NCI-H524 treated with DMSO at 0.1 percent for 48 hours (cell line): ENCODE measurements around the gene FRG2.
"Not testable (repeated sequence)": the region's sequence is repeated elsewhere in the genome, so short reads cannot be mapped to it uniquely, and the experiment has no call there.

Source experiments
- DNase-seq: peaks from one replicate; lab custom pipeline; 2025; lab: John Stamatoyannopoulos, UW

Gene FRG2

DNA sequence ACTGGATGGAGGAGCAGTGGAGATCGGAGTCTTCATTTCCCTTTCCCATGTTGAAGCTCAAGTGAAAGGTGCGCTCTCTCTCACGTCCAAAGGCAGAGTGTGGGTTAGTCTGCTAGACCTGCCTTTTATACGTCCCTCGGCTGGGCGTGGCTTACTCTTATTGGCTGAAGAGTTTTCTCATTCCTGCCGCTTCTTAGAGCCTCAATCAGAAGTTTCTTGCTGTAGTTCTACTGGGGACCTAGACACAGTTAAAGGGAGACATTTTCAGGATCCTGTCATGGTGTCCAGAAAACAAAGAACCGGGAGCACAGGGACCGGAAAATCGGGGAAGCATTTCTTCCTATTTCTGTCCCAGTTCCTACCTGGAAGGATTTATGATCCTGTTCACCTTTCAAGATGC lies at the start of gene FRG2:
Gene FRG2, minus strand, starts transcription at position 101 of the 400 bp plus-strand sequence. Its CDS starts 52 bp downstream, at position 49.
- DNase-seq = not testable (repeated sequence)

DNA sequence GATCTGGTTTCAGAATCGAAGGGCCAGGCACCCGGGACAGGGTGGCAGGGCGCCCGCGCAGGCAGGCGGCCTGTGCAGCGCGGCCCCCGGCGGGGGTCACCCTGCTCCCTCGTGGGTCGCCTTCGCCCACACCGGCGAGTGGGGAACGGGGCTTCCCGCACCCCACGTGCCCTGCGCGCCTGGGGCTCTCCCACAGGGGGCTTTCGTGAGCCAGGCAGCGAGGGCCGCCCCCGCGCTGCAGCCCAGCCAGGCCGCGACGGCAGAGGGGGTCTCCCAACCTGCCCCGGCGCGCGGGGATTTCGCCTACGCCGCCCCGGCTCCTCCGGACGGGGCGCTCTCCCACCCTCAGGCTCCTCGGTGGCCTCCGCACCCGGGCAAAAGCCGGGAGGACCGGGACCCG lies 41.3 kb upstream of the FRG2 start:
- DNase-seq = not testable (repeated sequence)

DNA sequence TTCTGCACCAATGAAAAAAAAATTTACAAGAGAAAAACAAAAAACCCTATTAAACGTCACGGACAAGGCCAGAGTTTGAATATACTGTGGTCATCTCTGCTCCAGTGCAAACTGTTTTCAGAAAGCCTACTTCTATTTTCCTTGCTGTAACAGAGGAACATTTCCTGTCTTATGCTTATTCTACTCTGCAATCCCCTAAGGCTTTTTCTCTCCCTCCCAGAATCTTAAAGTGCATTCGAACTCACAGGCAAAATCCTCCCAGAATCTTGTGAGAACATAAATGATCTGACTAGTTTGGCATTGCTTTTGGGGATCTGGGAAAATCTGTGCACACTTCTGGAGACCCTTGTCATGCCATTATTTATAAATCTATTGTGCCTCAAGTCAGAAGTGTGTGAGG lies 37.7 kb upstream of the FRG2 start:
- not testable (repeated sequence) for DNase-seq

DNA sequence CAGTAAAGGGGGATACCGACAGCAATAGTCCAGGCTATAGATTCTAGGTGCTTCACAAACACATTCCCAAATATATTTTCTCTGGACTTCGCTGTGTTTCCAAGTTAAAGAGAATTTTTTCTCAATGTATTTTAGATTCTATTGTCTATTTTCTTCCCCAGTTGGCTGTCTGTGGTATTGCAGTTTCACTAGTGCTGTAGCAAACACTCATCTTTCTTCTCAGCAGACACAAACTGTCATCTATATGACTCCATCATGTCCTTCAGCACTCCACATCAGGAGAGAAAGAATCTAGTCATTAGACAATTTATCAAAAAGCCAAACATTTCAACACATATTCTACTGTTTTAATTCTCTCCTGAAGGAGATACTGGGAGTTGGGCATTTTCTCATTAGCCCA lies 37.3 kb upstream of the FRG2 start, which contains the start of gene DBET:
Gene DBET, plus strand, starts transcription at position 161 of the 400 bp plus-strand sequence.
- DNase-seq = not testable (repeated sequence)

DNA sequence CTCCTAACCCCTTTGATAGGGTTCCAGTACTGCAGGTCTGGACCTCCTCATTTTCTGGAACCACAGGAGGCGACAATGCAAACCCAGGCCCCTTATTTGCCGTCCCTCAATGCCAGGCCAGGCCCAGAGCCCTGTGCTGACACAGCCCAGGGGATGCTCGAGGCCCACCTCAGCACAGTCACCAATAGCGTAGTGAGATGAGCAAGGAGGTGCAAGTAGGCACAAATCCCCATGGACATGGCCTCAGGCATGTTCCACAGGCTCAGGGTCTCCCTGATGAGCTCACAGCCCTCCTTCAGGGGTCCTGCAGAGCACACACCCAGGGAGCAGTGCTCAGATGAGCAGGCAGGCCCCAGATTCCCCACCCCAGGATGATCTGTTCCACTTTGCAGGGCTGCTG lies 31.9 kb upstream of the FRG2 start:
- not testable (repeated sequence) for DNase-seq

DNA sequence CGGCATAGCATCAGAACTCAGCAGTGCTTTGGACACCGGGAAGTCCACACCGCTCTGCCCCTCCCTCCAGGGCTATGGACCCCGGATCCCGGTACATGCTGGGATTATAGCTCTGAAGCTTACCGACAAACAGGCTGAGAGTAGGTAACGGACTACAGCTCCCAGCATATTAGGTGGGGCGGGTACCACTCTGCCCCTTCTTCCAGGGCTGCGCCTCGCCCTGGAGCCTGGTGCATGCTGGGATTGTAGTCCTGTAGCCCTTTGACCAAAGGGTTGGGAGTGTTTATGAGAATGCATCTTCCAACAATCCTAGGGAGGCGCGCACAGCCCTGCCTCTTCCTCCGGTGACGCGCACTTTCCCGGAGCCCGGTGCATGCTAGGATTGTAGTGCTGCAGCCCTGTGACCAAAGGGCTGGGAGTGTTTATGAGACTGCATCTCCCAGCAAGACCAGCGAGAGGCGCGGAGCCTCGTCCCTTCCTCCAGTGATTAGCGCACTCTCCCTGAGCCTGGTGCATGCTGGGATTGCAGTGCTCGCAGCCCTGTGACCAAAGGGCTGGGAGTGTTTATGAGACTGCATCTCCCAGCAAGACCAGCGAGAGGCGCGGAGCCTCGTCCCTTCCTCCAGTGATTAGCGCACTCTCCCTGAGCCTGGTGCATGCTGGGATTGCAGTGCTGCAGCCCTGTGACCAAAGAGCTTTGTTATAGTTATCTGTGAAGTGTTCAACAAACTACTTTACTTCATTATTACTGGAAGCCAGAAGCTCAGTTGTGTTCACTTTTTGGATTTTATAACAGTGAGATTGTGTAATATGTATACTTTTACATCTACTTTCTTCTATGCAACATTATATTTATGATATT lies 22.6 kb upstream of the FRG2 start:
- DNase-seq = not testable (repeated sequence)

DNA sequence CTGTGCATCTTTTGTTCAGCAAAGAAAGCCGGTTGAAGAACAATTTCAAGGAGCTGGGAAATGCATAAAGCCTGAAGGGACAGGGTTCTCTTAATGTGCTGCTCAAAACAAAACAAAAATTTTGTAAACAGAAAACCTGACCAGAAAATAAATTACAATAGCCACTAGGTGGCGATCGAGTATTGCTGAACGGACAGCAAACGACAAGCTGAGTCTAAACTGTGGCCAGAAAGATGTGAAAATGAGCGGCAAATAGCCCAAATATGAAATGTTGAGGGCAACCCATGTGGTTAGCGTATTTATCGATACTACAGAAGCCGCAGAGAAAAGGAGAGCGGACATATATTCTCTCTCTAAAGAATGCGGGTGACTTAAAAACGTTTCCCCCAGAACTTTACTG lies 20.6 kb upstream of the FRG2 start:
- not testable (repeated sequence) for DNase-seq

DNA sequence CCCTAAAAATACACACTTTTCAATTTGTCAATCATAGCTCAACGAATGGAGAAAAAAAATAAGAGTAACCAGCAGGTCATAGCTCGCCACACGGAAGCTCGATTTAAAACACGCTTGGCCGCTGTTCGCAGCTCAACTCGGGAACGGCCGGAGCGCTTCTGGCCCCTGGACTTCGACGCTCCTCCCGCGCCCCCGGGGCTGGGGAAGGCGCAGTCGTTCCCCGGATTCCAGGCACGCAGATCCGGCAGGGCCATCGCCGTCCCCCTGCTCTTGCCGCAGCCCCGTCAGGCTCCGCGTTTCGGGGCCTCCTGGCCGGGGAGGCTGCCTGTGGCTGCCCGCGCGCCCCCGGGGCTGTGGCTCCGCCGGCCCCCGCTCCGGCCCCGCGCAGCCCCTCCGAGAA lies 13.8 kb upstream of the FRG2 start:
- DNase-seq = not testable (repeated sequence)

DNA sequence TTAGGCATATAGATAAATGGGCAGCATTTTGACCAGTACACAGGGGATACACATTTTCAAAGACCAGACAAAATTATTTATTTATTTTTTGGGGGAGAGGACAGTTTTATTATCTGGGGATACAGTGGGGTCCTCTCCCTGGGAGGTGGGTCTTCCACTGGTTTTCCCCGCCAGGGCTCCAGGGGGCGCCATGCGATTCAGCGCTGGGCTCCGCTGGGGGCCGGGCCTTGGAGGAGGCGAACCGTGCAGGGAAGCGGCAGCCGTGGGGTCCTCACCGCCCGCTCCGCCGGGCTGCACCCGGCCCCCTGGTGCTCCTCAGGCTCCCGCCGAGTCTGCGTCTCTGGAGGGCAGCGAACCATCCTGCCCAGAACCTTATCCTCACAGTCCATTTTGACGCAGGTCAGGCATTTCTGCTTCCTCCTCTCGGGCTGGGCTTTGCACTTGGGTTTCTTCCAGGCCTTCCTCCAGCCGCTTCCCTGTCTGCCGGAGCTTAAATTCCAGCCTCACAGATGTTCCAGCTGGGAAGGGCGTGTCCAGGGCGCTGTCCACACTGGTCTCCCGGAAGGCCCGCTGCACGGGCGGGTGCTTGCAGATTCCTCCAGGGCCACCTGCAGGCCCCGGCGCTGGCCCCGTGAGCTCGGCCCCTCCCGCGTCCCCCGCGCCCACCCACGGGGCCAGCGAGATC lies 10.8 kb upstream of the FRG2 start:
- not testable (repeated sequence) for DNase-seq

DNA sequence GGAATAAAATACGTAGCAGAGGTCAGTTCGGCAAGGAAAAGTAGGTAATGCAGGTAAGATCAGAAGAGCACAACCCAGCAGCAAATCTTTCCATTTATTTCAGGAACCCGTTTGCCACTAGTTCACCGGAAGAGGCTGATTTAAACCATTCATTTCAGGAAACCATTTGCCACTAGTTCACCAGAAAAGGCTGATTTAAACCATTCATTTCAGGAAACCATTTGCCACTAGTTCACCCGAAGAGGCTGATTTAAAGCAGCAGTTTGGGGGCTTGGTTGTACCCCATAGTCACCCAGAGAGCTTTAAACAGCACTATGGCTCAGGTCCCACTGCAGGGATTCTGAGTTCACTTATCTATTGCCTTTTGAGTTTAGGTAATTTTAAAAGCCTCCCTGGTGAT lies 4.2 kb upstream of the FRG2 start:
- DNase-seq = not testable (repeated sequence)

DNA sequence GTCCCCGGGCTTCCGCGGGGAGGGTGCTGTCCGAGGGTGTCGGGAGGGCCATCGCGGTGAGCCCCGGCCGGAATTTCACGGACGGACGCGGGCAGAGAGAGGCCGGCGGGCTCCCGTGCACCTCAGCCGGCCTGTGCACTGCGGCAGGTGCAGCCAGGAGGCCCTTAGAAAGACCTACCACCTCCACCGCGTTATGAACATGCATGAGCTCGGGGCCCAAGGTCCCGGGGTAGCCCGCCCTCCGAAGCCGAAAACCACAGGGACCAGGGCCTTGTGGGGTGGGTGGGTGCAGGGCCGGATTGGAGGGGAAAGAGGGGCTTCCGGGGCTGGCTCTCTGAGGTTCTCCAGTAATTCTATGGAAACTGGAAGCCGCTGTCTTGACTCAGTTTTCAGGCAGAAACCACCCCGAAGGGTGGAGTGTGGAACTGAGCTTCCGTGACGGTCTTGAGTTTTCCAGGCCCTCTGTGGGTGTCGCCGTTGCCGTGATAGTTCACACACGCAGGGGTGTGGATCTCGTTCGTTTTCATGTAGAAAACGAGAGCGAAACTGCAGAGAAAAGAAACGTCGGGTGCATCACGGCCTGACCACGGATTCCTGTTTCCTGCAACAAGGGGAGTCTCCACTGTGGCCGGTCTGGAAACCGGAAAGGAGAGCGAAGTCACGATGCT lies 4.3 kb downstream of the FRG2 start:
- DNase-seq = not testable (repeated sequence)

DNA sequence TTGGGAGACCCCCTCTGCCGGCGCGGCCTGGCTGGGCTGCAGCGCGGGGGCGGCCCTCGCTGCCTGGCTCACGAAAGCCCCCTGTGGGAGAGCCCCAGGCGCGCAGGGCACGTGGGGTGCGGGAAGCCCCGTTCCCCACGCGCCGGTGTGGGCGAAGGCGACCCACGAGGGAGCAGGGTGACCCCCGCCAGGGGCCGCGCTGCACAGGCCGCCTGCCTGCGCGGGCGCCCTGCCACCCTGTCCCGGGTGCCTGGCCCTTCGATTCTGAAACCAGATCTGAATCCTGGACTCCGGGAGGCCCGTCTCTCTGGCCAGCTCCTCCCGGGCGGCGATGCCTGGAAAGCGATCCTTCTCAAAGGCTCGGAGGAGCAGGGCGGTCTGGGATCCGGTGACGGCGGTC lies 5.1 kb downstream of the FRG2 start:
- DNase-seq = not testable (repeated sequence)

DNA sequence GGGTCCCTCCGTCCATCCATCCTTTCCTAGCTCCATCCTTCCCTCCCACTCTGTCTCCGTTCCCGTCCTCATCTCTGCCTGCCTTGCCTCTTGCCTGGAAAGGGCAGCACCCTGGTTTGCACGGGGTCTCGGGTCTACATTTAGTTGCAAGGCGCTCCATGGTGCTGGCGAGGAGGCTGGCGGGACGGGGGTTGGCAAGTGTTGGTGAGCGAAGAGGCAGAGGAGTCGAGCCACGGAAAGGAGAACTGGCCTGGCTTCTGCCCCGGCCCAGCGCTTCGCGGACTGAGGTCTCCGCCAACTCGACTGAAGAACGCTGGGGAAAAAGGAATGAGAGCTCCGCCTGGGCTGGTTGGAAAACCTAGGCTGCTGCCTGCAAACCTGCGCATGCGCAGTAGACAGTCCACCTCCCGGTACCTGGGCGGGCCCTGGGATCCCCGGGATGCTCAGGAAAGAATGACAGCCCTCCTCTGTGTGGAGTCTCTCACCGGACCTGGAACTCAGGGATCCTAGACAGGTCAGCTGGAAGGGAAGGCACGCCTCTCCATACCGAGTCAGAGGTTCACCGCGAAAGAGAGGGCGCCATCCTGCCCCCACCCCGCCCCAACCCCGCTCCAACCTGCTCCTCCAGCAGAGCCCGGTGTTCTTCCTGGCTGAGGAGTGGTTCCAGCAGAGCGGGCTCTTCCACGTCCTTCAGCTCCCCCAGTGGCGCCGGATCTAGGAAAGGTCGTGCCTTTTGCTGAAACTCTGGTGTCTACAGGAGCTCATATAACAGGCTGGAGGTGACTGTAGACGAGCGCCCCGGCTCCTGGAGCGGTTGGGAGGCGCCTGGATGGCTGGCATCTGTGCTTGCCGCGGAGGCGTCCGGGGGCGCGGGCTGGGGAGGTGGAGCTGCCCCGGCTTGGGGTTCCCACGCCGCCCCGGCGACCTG lies 6.0 kb downstream of the FRG2 start:
- DNase-seq = no peak

DNA sequence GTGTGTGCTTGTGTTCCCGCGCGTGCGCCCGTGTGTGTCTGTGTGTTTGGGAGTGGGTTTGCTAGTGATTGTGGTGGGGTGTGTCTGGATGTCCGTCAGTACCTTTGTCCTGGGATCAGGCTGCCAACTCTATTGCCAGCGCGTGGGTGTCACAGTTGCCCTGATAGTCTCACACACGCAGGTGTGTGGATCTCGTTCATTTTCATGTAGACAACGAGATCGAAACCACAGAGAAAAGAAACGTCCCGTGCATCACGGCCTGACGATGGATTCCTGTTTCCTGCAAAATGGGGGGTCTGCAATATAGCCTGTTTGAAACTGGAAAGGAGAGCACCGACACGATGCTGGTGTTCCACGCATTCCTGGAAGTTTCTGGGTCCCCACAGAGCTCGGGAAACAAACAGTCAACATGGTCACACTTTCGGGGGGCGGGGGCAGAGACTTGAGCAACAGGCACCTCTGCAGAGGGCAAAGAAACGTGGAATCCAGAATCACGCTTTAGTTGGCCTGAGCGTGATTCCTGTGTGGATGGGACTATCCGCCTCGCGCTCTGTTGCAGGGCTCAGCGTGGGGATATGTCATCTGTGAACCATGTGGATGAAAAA lies 7.1 kb downstream of the FRG2 start:
- DNase-seq = not testable (repeated sequence)

DNA sequence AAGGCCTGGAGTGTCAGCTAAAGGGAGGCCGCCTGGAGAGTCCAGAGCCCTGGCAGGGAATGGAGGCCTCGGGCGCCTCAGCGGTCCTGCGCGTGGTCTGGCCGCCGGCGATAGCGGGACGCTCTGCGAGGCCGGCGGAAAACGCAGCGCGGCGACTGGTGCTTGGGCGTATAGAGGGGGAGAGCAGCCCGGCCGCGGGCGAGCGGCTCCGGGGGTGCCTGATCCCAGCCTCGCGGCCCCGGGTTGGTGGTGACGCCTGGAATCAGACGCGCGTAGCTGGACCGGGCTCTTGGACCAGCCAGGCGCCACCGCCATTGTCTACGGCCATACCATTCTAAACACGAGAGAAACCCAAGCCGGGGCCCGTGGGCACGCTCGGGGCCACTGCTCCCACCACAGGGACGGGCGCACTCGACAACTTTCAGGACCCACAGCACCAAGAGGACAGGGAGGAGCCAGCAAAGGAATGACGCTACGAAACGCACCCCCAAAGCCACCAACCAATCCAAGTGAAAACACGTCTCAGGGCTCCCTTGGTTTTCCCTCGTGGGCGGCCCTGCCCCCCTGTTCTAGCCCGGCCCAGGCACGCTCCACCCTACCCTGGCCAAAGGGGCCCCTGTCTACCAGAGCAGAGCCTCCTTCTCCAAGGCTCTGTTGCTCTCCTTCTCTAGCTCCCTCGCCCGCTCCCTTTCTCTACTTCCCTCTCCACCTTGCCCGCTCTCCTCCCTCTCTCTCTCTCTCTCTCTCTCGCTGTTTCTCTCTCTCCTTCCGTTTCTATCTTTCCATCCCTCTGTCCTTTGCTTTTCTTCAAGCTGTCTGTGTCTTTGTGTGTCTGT lies 7.8 kb downstream of the FRG2 start:
- no peak for DNase-seq

DNA sequence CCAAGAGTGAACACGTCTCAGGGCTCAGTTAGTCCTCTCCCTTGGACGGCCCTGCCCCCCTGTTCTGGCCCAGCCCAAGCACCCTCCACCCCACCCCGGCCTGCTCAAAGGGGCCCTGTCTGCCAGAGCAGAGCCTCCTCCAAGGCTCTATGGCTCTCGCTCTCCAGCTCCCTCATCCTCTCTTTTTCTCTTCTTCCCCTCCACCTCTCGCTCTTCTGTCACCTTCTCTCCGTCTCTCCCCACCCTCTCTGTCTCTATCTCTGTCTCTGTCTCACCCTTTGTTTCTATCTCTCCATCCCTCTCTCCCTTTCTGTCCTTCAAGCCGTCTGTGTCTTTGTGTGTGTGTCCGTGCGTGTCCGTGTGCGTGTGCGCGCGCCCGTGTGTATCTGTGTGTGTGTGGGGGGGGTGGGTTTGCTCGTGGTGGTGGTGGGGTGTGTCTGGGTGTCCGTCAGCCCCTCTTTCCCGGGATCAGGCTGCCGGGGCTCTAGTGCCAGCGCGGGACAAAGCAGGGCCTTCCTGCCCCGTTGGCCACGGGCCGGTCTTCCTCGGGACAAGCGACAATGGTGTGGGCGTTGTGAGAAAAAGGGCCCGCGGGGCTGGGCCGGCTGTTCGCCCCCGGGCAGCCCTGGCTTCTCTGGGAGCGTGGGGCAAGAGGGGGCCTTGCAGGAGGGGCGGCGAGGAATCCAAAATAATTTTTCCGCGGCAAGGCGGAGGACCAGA lies 8.7 kb downstream of the FRG2 start:
- DNase-seq = no peak

DNA sequence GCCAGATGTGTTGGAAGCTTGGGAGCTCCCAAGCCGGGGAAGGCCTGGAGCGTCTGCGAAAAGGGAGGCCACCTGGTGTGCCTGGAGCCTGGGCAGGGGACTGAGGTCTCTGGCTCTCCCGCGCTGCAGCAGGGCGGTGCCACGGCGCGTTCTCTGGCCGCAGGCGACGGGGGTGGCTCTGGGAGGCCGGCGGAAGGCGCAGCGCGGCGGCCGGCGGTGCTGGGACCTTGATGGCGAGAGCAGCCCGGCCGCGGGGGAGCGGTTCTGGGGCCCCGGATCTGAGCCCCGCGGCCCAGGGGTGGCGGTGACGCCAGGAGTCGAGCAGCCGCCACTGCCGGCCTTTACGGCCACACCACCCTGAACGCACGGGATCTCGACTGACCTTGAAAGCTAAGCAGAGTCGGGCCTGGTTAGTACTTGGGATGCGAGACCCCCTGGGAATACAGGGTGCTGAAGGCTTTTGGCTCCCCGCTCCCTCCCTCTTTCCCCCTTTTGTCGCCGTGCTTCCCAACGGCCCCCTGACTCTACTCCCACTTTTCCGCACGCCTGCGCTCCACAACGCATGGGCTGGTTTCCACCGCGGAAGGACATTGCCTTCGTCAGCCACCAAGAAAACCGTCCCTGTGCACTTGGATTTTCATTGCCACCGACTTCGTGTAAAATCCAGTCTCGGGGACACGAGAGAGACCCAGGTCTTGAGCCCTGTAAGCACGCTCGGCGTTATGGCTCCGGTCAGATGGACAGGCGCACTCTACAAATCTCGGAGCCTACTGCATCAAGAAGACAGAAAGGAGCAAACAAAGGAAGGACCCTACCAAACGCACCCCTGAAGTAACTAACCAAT lies 9.5 kb downstream of the FRG2 start:
- no peak for DNase-seq
